HepG2 (cell line): ENCODE results near the gene CD68. TPM values are rescaled to one million over a fixed set of nuclear protein-coding genes. Genes with fewer than 3 reads are reported as not detected.
A peak's percentile ranks its signal among the peaks of the same experiment; 100 is the strongest.

ENCODE experiments used
- CC2D1A ChIP-seq: sonication (generic); formaldehyde crosslinking; IDR thresholded peaks from 2 replicates; pipeline ENCODE4 v1.8.1; 2023; ENCODE audit warnings: mild to moderate bottlenecking, missing genetic modification reagents
- KDM2A ChIP-seq: sonication (generic); formaldehyde crosslinking; IDR thresholded peaks from 2 replicates; pipeline ENCODE4 v1.4.0; 2020; ENCODE audit warnings: low read depth, missing genetic modification reagents, borderline replicate concordance
- PHF8 ChIP-seq: sonication (generic); formaldehyde crosslinking; IDR thresholded peaks from 2 replicates; pipeline ENCODE4 v1.5.0; 2020; ENCODE audit warnings: missing genetic modification reagents
- ZNF264 ChIP-seq: sonication (generic); formaldehyde crosslinking; IDR thresholded peaks from 2 replicates; pipeline ENCODE4 v1.4.0; 2020; ENCODE audit warnings: missing genetic modification reagents
- ZNF530 ChIP-seq: sonication (generic); formaldehyde crosslinking; IDR thresholded peaks from 2 replicates; pipeline ENCODE4 v1.5.0; 2020; ENCODE audit warnings: low read depth, mild to moderate bottlenecking, missing genetic modification reagents
- ZNF567 ChIP-seq: sonication (generic); formaldehyde crosslinking; IDR thresholded peaks from 2 replicates; pipeline ENCODE4 v1.8.1; 2023; ENCODE audit warnings: mild to moderate bottlenecking, missing genetic modification reagents, borderline replicate concordance
- ZNF747 ChIP-seq: sonication (generic); formaldehyde crosslinking; IDR thresholded peaks from 2 replicates; pipeline ENCODE4 v1.8.1; 2023; ENCODE audit warnings: missing genetic modification reagents, mild to moderate bottlenecking, borderline replicate concordance
- polyA plus RNA-seq, 8 experiments: library from polyadenylated mRNA; depleted of rRNA in 3 of 8; stranded (reverse) in 7 of 8; unstranded in 1 of 8; fragments of >200 nt; fragmentation: Illumina TruSeq in 4 of 8; extraction: Trizol in 4 of 8; gene quantifications; 2 replicates each; pipeline versions ENCODE4 v1.2.1 to v1.2.3, GENCODE V29; 2011 to 2016; ENCODE audit warnings: low read depth in 4 of 8, missing spikeins in 1 of 8, mixed read lengths in 1 of 8; ENCODE audit not compliant: insufficient read depth in 1 of 8
- total RNA-seq, 5 experiments: library from RNA; depleted of rRNA; stranded (reverse); fragments of >200 nt; fragmentation: Illumina TruSeq; extraction: Trizol; gene quantifications; 2 replicates each; pipeline ENCODE4 v1.2.3, GENCODE V29; 2016; ENCODE audit warnings: low read depth in 1 of 5
- TF ChIP-seq, protein P1 (sequence below), 2 experiments: IDR thresholded peaks; 2 replicates each; pipeline ENCODE4 v1.6.1; 2011 to 2012; ENCODE audit warnings: low read length in 2 of 2, borderline replicate concordance in 1 of 2, low read depth in 1 of 2, mild to moderate bottlenecking in 1 of 2, moderate library complexity in 1 of 2
- TF ChIP-seq, protein P2 (sequence below): IDR thresholded peaks from 2 replicates; pipeline ENCODE4 v1.6.1; 2018; ENCODE audit warnings: missing genetic modification reagents
- TF ChIP-seq, protein P3 (sequence below): sonication (generic); formaldehyde crosslinking; IDR thresholded peaks from 2 replicates; pipeline ENCODE4 v1.8.1; 2023; ENCODE audit warnings: mild to moderate bottlenecking, missing genetic modification reagents
- TF ChIP-seq, protein P4 (sequence below): sonication (generic); formaldehyde crosslinking; IDR thresholded peaks from 2 replicates; pipeline ENCODE4 v1.4.0; 2020; ENCODE audit warnings: low read depth, mild to moderate bottlenecking, missing genetic modification reagents
- TF ChIP-seq, protein P5 (sequence below): sonication (generic); formaldehyde crosslinking; IDR thresholded peaks from 2 replicates; pipeline ENCODE4 v1.4.0; 2020; ENCODE audit warnings: missing genetic modification reagents
- TF ChIP-seq, protein P6 (sequence below): sonication (generic); formaldehyde crosslinking; IDR thresholded peaks from 2 replicates; pipeline ENCODE4 v1.5.0; 2020; ENCODE audit warnings: mild to moderate bottlenecking, missing genetic modification reagents, borderline replicate concordance

The CD68 gene
- total and polyA plus RNA-seq, 2 of the 13 experiments (the other 11 are each of a cell fraction or from before 2014, with no cell fraction given): 10.3 to 104 TPM

DNA sequence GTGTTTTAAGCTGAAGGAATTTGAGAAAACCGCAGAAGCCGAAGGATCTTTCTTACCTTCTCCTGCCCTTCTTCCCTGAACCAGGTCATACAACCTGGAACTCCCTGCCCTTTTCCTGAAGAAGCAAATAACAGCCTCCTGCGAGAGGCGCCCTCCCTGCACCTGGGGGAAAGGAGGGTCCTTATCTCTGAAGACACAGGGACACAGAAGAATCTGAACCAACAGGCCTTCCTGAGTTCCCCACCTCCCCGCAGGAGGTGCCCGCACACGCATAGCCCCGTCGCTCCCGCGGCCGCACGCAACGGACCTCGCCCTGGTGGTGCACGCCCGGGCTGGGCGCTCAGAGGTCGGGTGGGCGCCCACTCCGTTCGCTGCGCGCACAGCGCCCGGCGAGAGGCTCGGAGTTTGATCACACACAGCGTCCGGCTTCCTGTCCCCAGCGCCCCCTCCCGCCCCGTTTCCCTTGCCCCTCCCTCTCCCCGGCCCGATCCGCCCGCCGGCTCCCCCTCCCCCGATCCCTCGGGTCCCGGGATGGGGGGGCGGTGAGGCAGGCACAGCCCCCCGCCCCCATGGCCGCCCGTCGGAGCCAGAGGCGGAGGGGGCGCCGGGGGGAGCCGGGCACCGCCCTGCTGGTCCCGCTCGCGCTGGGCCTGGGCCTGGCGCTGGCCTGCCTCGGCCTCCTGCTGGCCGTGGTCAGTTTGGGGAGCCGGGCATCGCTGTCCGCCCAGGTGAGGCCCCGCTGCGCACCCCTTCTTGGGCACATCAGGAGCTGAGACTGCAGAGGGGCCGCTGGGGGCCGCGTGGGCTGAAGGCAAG is 30.6 kb upstream of the CD68 start, which contains the start of gene TNFSF12 (continued):
- TF ChIP-seq, protein P1, sequence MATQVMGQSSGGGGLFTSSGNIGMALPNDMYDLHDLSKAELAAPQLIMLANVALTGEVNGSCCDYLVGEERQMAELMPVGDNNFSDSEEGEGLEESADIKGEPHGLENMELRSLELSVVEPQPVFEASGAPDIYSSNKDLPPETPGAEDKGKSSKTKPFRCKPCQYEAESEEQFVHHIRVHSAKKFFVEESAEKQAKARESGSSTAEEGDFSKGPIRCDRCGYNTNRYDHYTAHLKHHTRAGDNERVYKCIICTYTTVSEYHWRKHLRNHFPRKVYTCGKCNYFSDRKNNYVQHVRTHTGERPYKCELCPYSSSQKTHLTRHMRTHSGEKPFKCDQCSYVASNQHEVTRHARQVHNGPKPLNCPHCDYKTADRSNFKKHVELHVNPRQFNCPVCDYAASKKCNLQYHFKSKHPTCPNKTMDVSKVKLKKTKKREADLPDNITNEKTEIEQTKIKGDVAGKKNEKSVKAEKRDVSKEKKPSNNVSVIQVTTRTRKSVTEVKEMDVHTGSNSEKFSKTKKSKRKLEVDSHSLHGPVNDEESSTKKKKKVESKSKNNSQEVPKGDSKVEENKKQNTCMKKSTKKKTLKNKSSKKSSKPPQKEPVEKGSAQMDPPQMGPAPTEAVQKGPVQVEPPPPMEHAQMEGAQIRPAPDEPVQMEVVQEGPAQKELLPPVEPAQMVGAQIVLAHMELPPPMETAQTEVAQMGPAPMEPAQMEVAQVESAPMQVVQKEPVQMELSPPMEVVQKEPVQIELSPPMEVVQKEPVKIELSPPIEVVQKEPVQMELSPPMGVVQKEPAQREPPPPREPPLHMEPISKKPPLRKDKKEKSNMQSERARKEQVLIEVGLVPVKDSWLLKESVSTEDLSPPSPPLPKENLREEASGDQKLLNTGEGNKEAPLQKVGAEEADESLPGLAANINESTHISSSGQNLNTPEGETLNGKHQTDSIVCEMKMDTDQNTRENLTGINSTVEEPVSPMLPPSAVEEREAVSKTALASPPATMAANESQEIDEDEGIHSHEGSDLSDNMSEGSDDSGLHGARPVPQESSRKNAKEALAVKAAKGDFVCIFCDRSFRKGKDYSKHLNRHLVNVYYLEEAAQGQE (IDR thresholded peaks at IDR 0.05; ENCODE audit: borderline replicate concordance in 1 of 2, low read depth in 1 of 2, low read length in 2 of 2): no peak
- TF ChIP-seq ZNF264 (CRISPR knock-in tag) (no peak), ZNF747 (CRISPR knock-in tag) (0 out of 2 replicates have a peak, but pooled peaks have one; percentile 46), ZNF530 (CRISPR knock-in tag) (no peak), KDM2A (CRISPR knock-in tag) (peak; percentile 47; the same call in 1 of the 2 replicates), ZNF567 (CRISPR knock-in tag) (no peak), PHF8 (peak; percentile 50; the same call in 1 of the 2 replicates), CC2D1A (CRISPR knock-in tag) (no peak)
- TF ChIP-seq, protein P2, sequence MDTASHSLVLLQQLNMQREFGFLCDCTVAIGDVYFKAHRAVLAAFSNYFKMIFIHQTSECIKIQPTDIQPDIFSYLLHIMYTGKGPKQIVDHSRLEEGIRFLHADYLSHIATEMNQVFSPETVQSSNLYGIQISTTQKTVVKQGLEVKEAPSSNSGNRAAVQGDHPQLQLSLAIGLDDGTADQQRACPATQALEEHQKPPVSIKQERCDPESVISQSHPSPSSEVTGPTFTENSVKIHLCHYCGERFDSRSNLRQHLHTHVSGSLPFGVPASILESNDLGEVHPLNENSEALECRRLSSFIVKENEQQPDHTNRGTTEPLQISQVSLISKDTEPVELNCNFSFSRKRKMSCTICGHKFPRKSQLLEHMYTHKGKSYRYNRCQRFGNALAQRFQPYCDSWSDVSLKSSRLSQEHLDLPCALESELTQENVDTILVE: peak; percentile 23; the same call in 1 of the 2 replicates
- TF ChIP-seq, protein P3, sequence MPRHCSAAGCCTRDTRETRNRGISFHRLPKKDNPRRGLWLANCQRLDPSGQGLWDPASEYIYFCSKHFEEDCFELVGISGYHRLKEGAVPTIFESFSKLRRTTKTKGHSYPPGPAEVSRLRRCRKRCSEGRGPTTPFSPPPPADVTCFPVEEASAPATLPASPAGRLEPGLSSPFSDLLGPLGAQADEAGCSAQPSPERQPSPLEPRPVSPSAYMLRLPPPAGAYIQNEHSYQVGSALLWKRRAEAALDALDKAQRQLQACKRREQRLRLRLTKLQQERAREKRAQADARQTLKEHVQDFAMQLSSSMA (CRISPR knock-in tag): no peak
- TF ChIP-seq, protein P4, sequence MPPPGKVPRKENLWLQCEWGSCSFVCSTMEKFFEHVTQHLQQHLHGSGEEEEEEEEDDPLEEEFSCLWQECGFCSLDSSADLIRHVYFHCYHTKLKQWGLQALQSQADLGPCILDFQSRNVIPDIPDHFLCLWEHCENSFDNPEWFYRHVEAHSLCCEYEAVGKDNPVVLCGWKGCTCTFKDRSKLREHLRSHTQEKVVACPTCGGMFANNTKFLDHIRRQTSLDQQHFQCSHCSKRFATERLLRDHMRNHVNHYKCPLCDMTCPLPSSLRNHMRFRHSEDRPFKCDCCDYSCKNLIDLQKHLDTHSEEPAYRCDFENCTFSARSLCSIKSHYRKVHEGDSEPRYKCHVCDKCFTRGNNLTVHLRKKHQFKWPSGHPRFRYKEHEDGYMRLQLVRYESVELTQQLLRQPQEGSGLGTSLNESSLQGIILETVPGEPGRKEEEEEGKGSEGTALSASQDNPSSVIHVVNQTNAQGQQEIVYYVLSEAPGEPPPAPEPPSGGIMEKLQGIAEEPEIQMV (CRISPR knock-in tag): 0 out of 2 replicates have a peak, but pooled peaks have one; percentile 17
- TF ChIP-seq, protein P5, sequence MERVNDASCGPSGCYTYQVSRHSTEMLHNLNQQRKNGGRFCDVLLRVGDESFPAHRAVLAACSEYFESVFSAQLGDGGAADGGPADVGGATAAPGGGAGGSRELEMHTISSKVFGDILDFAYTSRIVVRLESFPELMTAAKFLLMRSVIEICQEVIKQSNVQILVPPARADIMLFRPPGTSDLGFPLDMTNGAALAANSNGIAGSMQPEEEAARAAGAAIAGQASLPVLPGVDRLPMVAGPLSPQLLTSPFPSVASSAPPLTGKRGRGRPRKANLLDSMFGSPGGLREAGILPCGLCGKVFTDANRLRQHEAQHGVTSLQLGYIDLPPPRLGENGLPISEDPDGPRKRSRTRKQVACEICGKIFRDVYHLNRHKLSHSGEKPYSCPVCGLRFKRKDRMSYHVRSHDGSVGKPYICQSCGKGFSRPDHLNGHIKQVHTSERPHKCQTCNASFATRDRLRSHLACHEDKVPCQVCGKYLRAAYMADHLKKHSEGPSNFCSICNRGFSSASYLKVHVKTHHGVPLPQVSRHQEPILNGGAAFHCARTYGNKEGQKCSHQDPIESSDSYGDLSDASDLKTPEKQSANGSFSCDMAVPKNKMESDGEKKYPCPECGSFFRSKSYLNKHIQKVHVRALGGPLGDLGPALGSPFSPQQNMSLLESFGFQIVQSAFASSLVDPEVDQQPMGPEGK (CRISPR knock-in tag): peak; percentile 74
- TF ChIP-seq, protein P6, sequence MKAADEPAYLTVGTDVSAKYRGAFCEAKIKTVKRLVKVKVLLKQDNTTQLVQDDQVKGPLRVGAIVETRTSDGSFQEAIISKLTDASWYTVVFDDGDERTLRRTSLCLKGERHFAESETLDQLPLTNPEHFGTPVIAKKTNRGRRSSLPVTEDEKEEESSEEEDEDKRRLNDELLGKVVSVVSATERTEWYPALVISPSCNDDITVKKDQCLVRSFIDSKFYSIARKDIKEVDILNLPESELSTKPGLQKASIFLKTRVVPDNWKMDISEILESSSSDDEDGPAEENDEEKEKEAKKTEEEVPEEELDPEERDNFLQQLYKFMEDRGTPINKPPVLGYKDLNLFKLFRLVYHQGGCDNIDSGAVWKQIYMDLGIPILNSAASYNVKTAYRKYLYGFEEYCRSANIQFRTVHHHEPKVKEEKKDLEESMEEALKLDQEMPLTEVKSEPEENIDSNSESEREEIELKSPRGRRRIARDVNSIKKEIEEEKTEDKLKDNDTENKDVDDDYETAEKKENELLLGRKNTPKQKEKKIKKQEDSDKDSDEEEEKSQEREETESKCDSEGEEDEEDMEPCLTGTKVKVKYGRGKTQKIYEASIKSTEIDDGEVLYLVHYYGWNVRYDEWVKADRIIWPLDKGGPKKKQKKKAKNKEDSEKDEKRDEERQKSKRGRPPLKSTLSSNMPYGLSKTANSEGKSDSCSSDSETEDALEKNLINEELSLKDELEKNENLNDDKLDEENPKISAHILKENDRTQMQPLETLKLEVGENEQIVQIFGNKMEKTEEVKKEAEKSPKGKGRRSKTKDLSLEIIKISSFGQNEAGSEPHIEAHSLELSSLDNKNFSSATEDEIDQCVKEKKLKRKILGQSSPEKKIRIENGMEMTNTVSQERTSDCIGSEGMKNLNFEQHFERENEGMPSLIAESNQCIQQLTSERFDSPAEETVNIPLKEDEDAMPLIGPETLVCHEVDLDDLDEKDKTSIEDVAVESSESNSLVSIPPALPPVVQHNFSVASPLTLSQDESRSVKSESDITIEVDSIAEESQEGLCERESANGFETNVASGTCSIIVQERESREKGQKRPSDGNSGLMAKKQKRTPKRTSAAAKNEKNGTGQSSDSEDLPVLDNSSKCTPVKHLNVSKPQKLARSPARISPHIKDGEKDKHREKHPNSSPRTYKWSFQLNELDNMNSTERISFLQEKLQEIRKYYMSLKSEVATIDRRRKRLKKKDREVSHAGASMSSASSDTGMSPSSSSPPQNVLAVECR: 0 out of 2 replicates have a peak, but pooled peaks have one; percentile 10
